H1 (cell line): ENCODE data around the gene EDN1. TPM values are rescaled to one million over a fixed set of nuclear protein-coding genes. Genes with fewer than 3 reads are reported as not detected.

Source experiments
- E2F6 ChIP-seq: IDR thresholded peaks from 2 replicates; pipeline ENCODE4 v1.6.1; 2012; ENCODE audit warnings: inconsistent platforms
- RBBP5 ChIP-seq: IDR thresholded peaks from 2 replicates; pipeline ENCODE4 v1.7.1; 2012; ENCODE audit warnings: low read depth, mild to moderate bottlenecking, inconsistent platforms, low read length, moderate library complexity, borderline replicate concordance
- RXRA ChIP-seq: IDR thresholded peaks from 2 replicates; pipeline ENCODE4 v1.6.1; 2011; ENCODE audit warnings: low read depth, mild to moderate bottlenecking, low read length, moderate library complexity; ENCODE audit not compliant: insufficient read depth
- SP2 ChIP-seq: IDR thresholded peaks from 2 replicates; pipeline ENCODE4 v1.6.1; 2012; ENCODE audit warnings: mild to moderate bottlenecking, low read length, inconsistent platforms
- TAF7 ChIP-seq: optimal IDR thresholded peaks from 2 replicates; pipeline ENCODE3; 2011; ENCODE audit warnings: low read depth, mild to moderate bottlenecking, inconsistent platforms, low read length, moderate library complexity, borderline replicate concordance
- USF2 ChIP-seq: IDR thresholded peaks from 2 replicates; pipeline ENCODE4 v1.6.1; 2011; ENCODE audit warnings: low read length, improper control_type of control experiment
- YY1 ChIP-seq: IDR thresholded peaks from 2 replicates; pipeline ENCODE4 v1.6.1; 2011; ENCODE audit warnings: low read depth, mild to moderate bottlenecking, low read length
- polyA plus RNA-seq, 7 experiments: library from polyadenylated mRNA; depleted of rRNA in 3 of 7; stranded (reverse) in 5 of 7; unstranded in 2 of 7; fragments of >200 nt in 5 of 7; fragments of 200-250 nt in 2 of 7; gene quantifications; 1 replicate in 5 of 7; 2 replicates in 1 of 7; 4 replicates in 1 of 7; pipeline versions ENCODE4 v1.2.1 to v1.2.3, GENCODE V29; 2011 to 2013; ENCODE audit warnings: missing spikeins in 2 of 7, mixed read lengths in 2 of 7
- total RNA-seq: library from RNA; stranded (reverse); fragmentation: NEBNext Ultra II Directional; extraction: Animal tissue kit (Norgen Biotek cat#: 25700); gene quantifications from 2 replicates; pipeline ENCODE4 v1.2.1, GENCODE V29; 2021

The EDN1 gene
- total and polyA plus RNA-seq, 2 of the 8 experiments (the other 6 are each of a cell fraction or from before 2014, with no cell fraction given), result 0.23 to 1.1 TPM

GRCh38 chr6:12276930-12277315 lies 13.2 kb upstream of the EDN1 start (continued):
- TF ChIP-seq USF2, result no peak
- no peak for TF ChIP-seq RXRA
- TF ChIP-seq RBBP5, result no peak
- no peak for TF ChIP-seq YY1
- TF ChIP-seq TAF7, result no peak
- no peak for TF ChIP-seq SP2
- TF ChIP-seq E2F6, result no peak
